ENCODE results near the gene ANKIB1.

DNA sequence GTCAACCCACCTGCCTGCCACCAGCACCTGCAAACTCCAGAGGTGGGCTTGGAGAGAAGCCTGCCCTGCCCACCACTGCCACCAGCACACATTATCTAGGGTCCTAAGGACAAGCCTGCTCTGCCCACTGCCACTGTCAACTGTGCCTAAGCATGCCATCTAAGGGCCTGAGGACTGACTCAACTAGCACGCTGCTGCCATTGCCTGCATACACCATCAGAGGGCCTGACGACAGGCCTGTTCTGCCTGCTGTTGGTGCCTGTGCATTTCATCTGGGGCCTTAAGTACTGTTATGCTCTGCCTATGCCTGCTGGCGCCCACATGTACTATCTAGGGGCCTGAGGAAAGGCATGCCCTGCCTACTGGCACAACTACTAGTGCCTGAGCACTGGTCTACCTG, 39.8 kb upstream of the ANKIB1 start:
- no peak for TF ChIP-seq POLR2AphosphoS5 (IDR thresholded peaks at IDR 0.05; ENCODE audit: low read depth, low read length)
- no peak for TF ChIP-seq POLR2A (IDR thresholded peaks at IDR 0.05; ENCODE audit: low read depth, low read length)
- TF ChIP-seq TAF1 (IDR thresholded peaks at IDR 0.05; ENCODE audit: low read depth, low read length) = no peak
- no peak for TF ChIP-seq SPI1 (IDR thresholded peaks at IDR 0.05; ENCODE audit: low read depth, low read length)
- TF ChIP-seq PAX5 (IDR thresholded peaks at IDR 0.05; ENCODE audit: insufficient read depth, low read length, severe bottlenecking) = no peak

Measured in GM12891 (cell line).